HepG2 (cell line): Measurements from ENCODE around the gene USP36. TPM values are rescaled to one million over a fixed set of nuclear protein-coding genes. Genes with fewer than 3 reads are reported as not detected.

ENCODE experiments used
- ATF6 ChIP-seq: sonication (generic); formaldehyde crosslinking; conservative IDR thresholded peaks from 2 replicates; pipeline ENCODE4 v1.4.0; 2020; ENCODE audit warnings: missing genetic modification reagents
- BRCA1 ChIP-seq: sonication (generic); formaldehyde crosslinking; IDR thresholded peaks from 2 replicates; pipeline ENCODE4 v1.4.0; 2020; ENCODE audit warnings: missing genetic modification reagents
- CREB1 ChIP-seq, 2 experiments: fragments of 450-650 bp in 1 of 2; IDR thresholded peaks; 2 replicates each; pipeline ENCODE4 v1.6.1; 2016 to 2017; ENCODE audit warnings: control low read depth in 1 of 2, mild to moderate bottlenecking in 1 of 2, missing compliant biosample characterization in 1 of 2, missing genetic modification characterization in 1 of 2
- ELF1 ChIP-seq: sonication (generic); formaldehyde crosslinking; IDR thresholded peaks from 2 replicates; pipeline ENCODE4 v1.4.0; 2020; ENCODE audit warnings: missing genetic modification reagents
- HNRNPUL1 ChIP-seq: fragments of 200-400 bp; formaldehyde crosslinking; IDR thresholded peaks from 2 replicates; pipeline ENCODE4 v1.6.1; 2017; ENCODE audit warnings: low read depth, mild to moderate bottlenecking, low read length, moderate library complexity
- HOMEZ ChIP-seq: IDR thresholded peaks from 2 replicates; pipeline ENCODE4 v1.6.1; 2016; ENCODE audit warnings: low read depth
- MAZ ChIP-seq, 2 experiments: sonication (generic) in 1 of 2; formaldehyde crosslinking in 1 of 2; IDR thresholded peaks; 2 replicates each; pipeline versions ENCODE4 v1.5.0 to v1.6.1; 2012 to 2020; ENCODE audit warnings: low read depth in 2 of 2, mild to moderate bottlenecking in 2 of 2, borderline replicate concordance in 1 of 2, improper control_type of control experiment in 1 of 2, low read length in 1 of 2, missing genetic modification reagents in 1 of 2, moderate library complexity in 1 of 2
- NCOA2 ChIP-seq: sonication (generic); formaldehyde crosslinking; IDR thresholded peaks from 2 replicates; pipeline ENCODE4 v1.8.0; 2022; ENCODE audit warnings: inconsistent platforms
- NFIC ChIP-seq: IDR thresholded peaks from 2 replicates; pipeline ENCODE4 v1.6.1; 2012; ENCODE audit warnings: mild to moderate bottlenecking, low read length, inconsistent platforms
- SAFB2 ChIP-seq: sonication (generic); formaldehyde crosslinking; IDR thresholded peaks from 2 replicates; pipeline ENCODE4 v1.5.1; 2020; ENCODE audit warnings: missing genetic modification reagents, low read depth, mild to moderate bottlenecking, borderline replicate concordance
- SIX1 ChIP-seq: sonication (generic); formaldehyde crosslinking; IDR thresholded peaks from 2 replicates; pipeline ENCODE4 v1.4.0; 2020; ENCODE audit warnings: missing genetic modification reagents, borderline replicate concordance
- U2AF2 ChIP-seq: fragments of 200-400 bp; formaldehyde crosslinking; IDR thresholded peaks from 2 replicates; pipeline ENCODE4 v1.6.1; 2017; ENCODE audit warnings: low read depth, mild to moderate bottlenecking, low read length
- ZFP1 ChIP-seq: IDR thresholded peaks from 2 replicates; pipeline ENCODE4 v1.6.1; 2016
- ZNF142 ChIP-seq: sonication (generic); formaldehyde crosslinking; IDR thresholded peaks from 2 replicates; pipeline ENCODE4 v1.4.0; 2020; ENCODE audit warnings: missing genetic modification reagents
- ZNF446 ChIP-seq: sonication (generic); formaldehyde crosslinking; IDR thresholded peaks from 2 replicates; pipeline ENCODE4 v1.5.0; 2020; ENCODE audit warnings: mild to moderate bottlenecking, missing genetic modification reagents
- ZNF781 ChIP-seq: sonication (generic); formaldehyde crosslinking; IDR thresholded peaks from 2 replicates; pipeline ENCODE4 v1.5.1; 2020; ENCODE audit warnings: borderline replicate concordance, mild to moderate bottlenecking, missing genetic modification reagents; ENCODE audit errors: not compliant biosample characterization
- ZNF800 ChIP-seq: sonication (generic); formaldehyde crosslinking; IDR thresholded peaks from 2 replicates; pipeline ENCODE4 v1.4.0; 2020; ENCODE audit warnings: missing genetic modification reagents
- polyA plus RNA-seq, 8 experiments: library from polyadenylated mRNA; depleted of rRNA in 3 of 8; stranded (reverse) in 7 of 8; unstranded in 1 of 8; fragments of >200 nt; fragmentation: Illumina TruSeq in 4 of 8; extraction: Trizol in 4 of 8; gene quantifications; 2 replicates each; pipeline versions ENCODE4 v1.2.1 to v1.2.3, GENCODE V29; 2011 to 2016; ENCODE audit warnings: low read depth in 4 of 8, missing spikeins in 1 of 8, mixed read lengths in 1 of 8; ENCODE audit not compliant: insufficient read depth in 1 of 8
- total RNA-seq, 5 experiments: library from RNA; depleted of rRNA; stranded (reverse); fragments of >200 nt; fragmentation: Illumina TruSeq; extraction: Trizol; gene quantifications; 2 replicates each; pipeline ENCODE4 v1.2.3, GENCODE V29; 2016; ENCODE audit warnings: low read depth in 1 of 5

USP36 gene
- total and polyA plus RNA-seq, 2 of the 13 experiments (the other 11 are each of a cell fraction or from before 2014, with no cell fraction given): 29.6 to 45.9 TPM

GRCh38 chr17:78748730-78749317 is 91.8 kb downstream of the USP36 start (continued):
- TF ChIP-seq ZNF142 (CRISPR knock-in tag) (no peak), ZNF781 (CRISPR knock-in tag) (peak; percentile 26), HOMEZ (CRISPR knock-in tag) (peak; percentile 66; the same call in 1 of the 2 replicates), SIX1 (no peak), ELF1 (CRISPR knock-in tag) (peak; percentile 51; the same call in 1 of the 2 replicates), NCOA2 (peak; percentile 63; the same call in 1 of the 2 replicates), ZFP1 (no peak), CREB1 (IDR thresholded peaks at IDR 0.05) (no peak), CREB1 (CRISPR knock-in tag; IDR thresholded peaks at IDR 0.05) (no peak), HNRNPUL1 (no peak), BRCA1 (CRISPR knock-in tag) (0 out of 2 replicates have a peak, but pooled peaks have one; percentile 30), ZNF446 (CRISPR knock-in tag) (no peak), ZNF800 (CRISPR knock-in tag) (no peak), MAZ (IDR thresholded peaks at IDR 0.05; ENCODE audit: borderline replicate concordance, low read depth, low read length) (no peak), MAZ (CRISPR knock-in tag; IDR thresholded peaks at IDR 0.05; ENCODE audit: low read depth) (no peak), U2AF2 (no peak), ATF6 (CRISPR knock-in tag) (no peak), NFIC (no peak), SAFB2 (CRISPR knock-in tag) (no peak)
